ENCODE data around the gene DYNC1I1.

DNA sequence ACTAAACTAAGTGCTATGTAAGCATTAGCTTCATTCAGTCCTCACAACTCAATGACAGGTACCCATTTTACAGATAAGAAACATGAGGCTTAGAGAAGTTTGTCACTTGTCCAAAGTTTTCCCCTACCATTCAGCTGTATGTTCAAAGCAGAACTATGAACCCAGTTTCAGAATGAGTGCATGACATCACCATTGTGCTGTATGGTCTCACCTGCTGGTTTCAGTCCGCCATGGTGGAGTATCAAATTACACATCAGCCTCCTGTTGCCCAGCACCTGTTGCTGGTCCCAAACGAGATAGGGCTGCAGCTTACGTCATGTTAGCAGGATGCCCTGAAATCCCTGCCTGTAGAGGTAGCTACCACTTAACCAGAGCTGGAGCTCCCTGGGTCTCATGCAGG lies 95.0 kb downstream of the DYNC1I1 start:
- no peak for TF ChIP-seq TAF1 (IDR thresholded peaks at IDR 0.05; ENCODE audit: borderline replicate concordance, insufficient read depth, low read length)
- TF ChIP-seq SIN3A (IDR thresholded peaks at IDR 0.05; ENCODE audit: borderline replicate concordance, insufficient read depth, low read length) = no peak
- TF ChIP-seq POLR2AphosphoS5 (IDR thresholded peaks at IDR 0.05; ENCODE audit: low read depth, low read length) = no peak
- TF ChIP-seq, protein P1, sequence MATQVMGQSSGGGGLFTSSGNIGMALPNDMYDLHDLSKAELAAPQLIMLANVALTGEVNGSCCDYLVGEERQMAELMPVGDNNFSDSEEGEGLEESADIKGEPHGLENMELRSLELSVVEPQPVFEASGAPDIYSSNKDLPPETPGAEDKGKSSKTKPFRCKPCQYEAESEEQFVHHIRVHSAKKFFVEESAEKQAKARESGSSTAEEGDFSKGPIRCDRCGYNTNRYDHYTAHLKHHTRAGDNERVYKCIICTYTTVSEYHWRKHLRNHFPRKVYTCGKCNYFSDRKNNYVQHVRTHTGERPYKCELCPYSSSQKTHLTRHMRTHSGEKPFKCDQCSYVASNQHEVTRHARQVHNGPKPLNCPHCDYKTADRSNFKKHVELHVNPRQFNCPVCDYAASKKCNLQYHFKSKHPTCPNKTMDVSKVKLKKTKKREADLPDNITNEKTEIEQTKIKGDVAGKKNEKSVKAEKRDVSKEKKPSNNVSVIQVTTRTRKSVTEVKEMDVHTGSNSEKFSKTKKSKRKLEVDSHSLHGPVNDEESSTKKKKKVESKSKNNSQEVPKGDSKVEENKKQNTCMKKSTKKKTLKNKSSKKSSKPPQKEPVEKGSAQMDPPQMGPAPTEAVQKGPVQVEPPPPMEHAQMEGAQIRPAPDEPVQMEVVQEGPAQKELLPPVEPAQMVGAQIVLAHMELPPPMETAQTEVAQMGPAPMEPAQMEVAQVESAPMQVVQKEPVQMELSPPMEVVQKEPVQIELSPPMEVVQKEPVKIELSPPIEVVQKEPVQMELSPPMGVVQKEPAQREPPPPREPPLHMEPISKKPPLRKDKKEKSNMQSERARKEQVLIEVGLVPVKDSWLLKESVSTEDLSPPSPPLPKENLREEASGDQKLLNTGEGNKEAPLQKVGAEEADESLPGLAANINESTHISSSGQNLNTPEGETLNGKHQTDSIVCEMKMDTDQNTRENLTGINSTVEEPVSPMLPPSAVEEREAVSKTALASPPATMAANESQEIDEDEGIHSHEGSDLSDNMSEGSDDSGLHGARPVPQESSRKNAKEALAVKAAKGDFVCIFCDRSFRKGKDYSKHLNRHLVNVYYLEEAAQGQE (IDR thresholded peaks at IDR 0.05; ENCODE audit: insufficient read depth in 1 of 2, low read depth in 2 of 2, low read length in 2 of 2) = no peak
- no peak for TF ChIP-seq FOXP2 (optimal IDR thresholded peaks at IDR 0.05; ENCODE audit: borderline replicate concordance, extremely low read depth, extremely low read length, insufficient read depth)
